ENCODE measurements around the gene EFCC1. TPM values are rescaled to one million over a fixed set of nuclear protein-coding genes. Genes with fewer than 3 reads are reported as not detected.

Gene EFCC1
- 1 to 10 TPM in 3 of 4 donors, under 1 TPM in 1; 0.75 to 2.2 (median 1.7) TPM for total RNA-seq

- DNase-seq: peak; percentile 46
- H3K4me3 ChIP-seq: peak within 1 kb of the TSS; percentile 22 to 56 (median 32)
- H3K27ac ChIP-seq: peak within 1 kb of the TSS; percentile 67 to 76 (median 74)
- H3K9me3 ChIP-seq: no peaks in the 10 kb centered on the region
- in situ Hi-C loops (cut with MboI; ENCODE audit: low pct_ligation_motif_present in 1 of 4, low pct_unique_long_range_greater_than_20kb in 1 of 4, low sequenced_read_pairs in 3 of 4) (no loop called here), intact Hi-C loops (cut with DNase I; ENCODE audit: low total_unique reads) (no loop called here)
- 2% methylated on average over 29 of the region's 74 CpGs; no CpG with 5 or more reads in 1 of the 2 donors for whole genome bisulfite sequencing, 2 donors (ENCODE audit: low coverage in 1 of 2)
- H3K36me3 ChIP-seq: no peaks in the 10 kb centered on the region
- peaks cover 49% of the 10 kb centered on the region for H3K27me3 ChIP-seq
- TF ChIP-seq POLR2A (IDR thresholded peaks at IDR 0.05) (peak; percentile 35), CTCF (IDR thresholded peaks at IDR 0.05) (no peak), POLR2AphosphoS5 (IDR thresholded peaks at IDR 0.05) (peak in 2 of 3 donors; percentile 29 to 38)
- peaks cover 13 to 51% (median 41%) of the 10 kb centered on the region in 4 donors for H3K4me1 ChIP-seq
Measured at GRCh38 chr3:129001101-129001805, at the start of gene EFCC1. TSS of gene EFCC1 (plus strand) at chr3:129001304. CDS start at chr3:129001629, 325 bp downstream.

GRCh38 chr3:128956440-128956839, 44.7 kb upstream of the EFCC1 start:
- Histone ChIP-seq H3K4me3 (no peak overlapping the region), H3K27me3 (no peaks in the 10 kb centered on the region), H3K36me3 (no peaks in the 10 kb centered on the region), H3K4me1 (no peaks in the 10 kb centered on the region), H3K27ac (no peak overlapping the region), H3K9me3 (no peaks in the 10 kb centered on the region)
- intact Hi-C loops (cut with DNase I; ENCODE audit: low total_unique reads): loop anchor here (5.0 kb wide), 1 partner anchor 996 kb away; no protein-coding TSS in a partner anchor
- no peak for DNase-seq
- 92 to 100% methylated on average over 2 of the region's 2 CpGs for WGBS, 2 donors (ENCODE audit: low coverage in 1 of 2)
- in situ Hi-C loops (cut with MboI; ENCODE audit: low pct_ligation_motif_present in 1 of 4, low pct_unique_long_range_greater_than_20kb in 1 of 4, low sequenced_read_pairs in 3 of 4): no loop called here
- TF ChIP-seq EP300 (IDR thresholded peaks at IDR 0.05; ENCODE audit: low read depth) (no peak), POLR2A (IDR thresholded peaks at IDR 0.05) (no peak), CTCF (IDR thresholded peaks at IDR 0.05) (no peak)

- no peaks in the 10 kb centered on the region for H3K36me3 ChIP-seq
- TF ChIP-seq POLR2A (IDR thresholded peaks at IDR 0.05): no peak
- no peak for TF ChIP-seq CTCF (IDR thresholded peaks at IDR 0.05)
- TF ChIP-seq EP300 (IDR thresholded peaks at IDR 0.05; ENCODE audit: low read depth): no peak
- TF ChIP-seq POLR2AphosphoS5 (IDR thresholded peaks at IDR 0.05): no peak
- in situ Hi-C loops (cut with MboI; ENCODE audit: low pct_ligation_motif_present in 1 of 4, low pct_unique_long_range_greater_than_20kb in 1 of 4, low sequenced_read_pairs in 3 of 4): no loop called here
- H3K27me3 ChIP-seq: no peaks in the 10 kb centered on the region
- intact Hi-C loops (cut with DNase I; ENCODE audit: low total_unique reads): no loop called here
- no peak for DNase-seq
- peaks cover 0 to 9% (median 0%) of the 10 kb centered on the region in 4 donors for H3K4me1 ChIP-seq
- H3K27ac ChIP-seq: no peak overlapping the region
- no peak overlapping the region for H3K4me3 ChIP-seq
- no peaks in the 10 kb centered on the region for H3K9me3 ChIP-seq
- 80% methylated on average over 9 of the region's 9 CpGs; no CpG with 5 or more reads in 1 of the 2 donors for WGBS, 2 donors (ENCODE audit: low coverage in 1 of 2)
Measured at GRCh38 chr3:128965280-128965679, 35.8 kb upstream of the EFCC1 start.

GRCh38 chr3:128965818-128966217, 35.3 kb upstream of the EFCC1 start:
- H3K9me3 ChIP-seq: no peaks in the 10 kb centered on the region
- intact Hi-C loops (cut with DNase I; ENCODE audit: low total_unique reads) (no loop called here), in situ Hi-C loops (cut with MboI; ENCODE audit: low pct_ligation_motif_present in 1 of 4, low pct_unique_long_range_greater_than_20kb in 1 of 4, low sequenced_read_pairs in 3 of 4) (no loop called here)
- H3K4me1 ChIP-seq: peaks cover 0 to 14% (median 0%) of the 10 kb centered on the region in 4 donors
- WGBS, 2 donors (ENCODE audit: low coverage in 1 of 2): 45 to 60% methylated on average over 1 to 3 of the region's 3 CpGs
- H3K27me3 ChIP-seq: no peaks in the 10 kb centered on the region
- no peak overlapping the region for H3K27ac ChIP-seq
- no peak for TF ChIP-seq POLR2A (IDR thresholded peaks at IDR 0.05)
- no peak for TF ChIP-seq CTCF (IDR thresholded peaks at IDR 0.05)
- TF ChIP-seq POLR2AphosphoS5 (IDR thresholded peaks at IDR 0.05): no peak
- TF ChIP-seq EP300 (IDR thresholded peaks at IDR 0.05; ENCODE audit: low read depth): no peak
- DNase-seq: no peak
- H3K4me3 ChIP-seq: no peak overlapping the region
- no peaks in the 10 kb centered on the region for H3K36me3 ChIP-seq

Data from transverse colon (tissue), 4 donors.